ENCODE data around the gene AP3D1. TPM values are rescaled to one million over a fixed set of nuclear protein-coding genes. Genes with fewer than 3 reads are reported as not detected.

The AP3D1 gene
- total RNA-seq, 1 experiment from 2014 or later = 93.3 TPM

Other genes with a start within 250 kb of the AP3D1 start
- gene ADAT3, start 246.2 kb downstream of the AP3D1 start, total RNA-seq (2014; rRNA removed; shearing (Covaris generic)) = 4.0 and 11.1 TPM in 2 replicates
- gene SCAMP4, start 246.2 kb downstream of the AP3D1 start, total RNA-seq (2014; rRNA removed; shearing (Covaris generic)) = 51.6 and 65.8 TPM in 2 replicates
- gene CSNK1G2, start 210.4 kb downstream of the AP3D1 start, total RNA-seq (2014; rRNA removed; shearing (Covaris generic)) = 53.9 and 54.1 TPM in 2 replicates
- gene BTBD2, start 135.9 kb downstream of the AP3D1 start, total RNA-seq (2014; rRNA removed; shearing (Covaris generic)) = 18.2 and 19.9 TPM in 2 replicates
- 31.3 and 33.9 TPM in 2 replicates for gene MKNK2, start 100.3 kb downstream of the AP3D1 start, total RNA-seq (2014; rRNA removed; shearing (Covaris generic))
- 11.1 and 13.5 TPM in 2 replicates for gene MOB3A, start 55.2 kb downstream of the AP3D1 start, total RNA-seq (2014; rRNA removed; shearing (Covaris generic))
- not detected in 2 replicates for gene IZUMO4, start 54.7 kb downstream of the AP3D1 start, total RNA-seq (2014; rRNA removed; shearing (Covaris generic))
- 5.0 and 10.8 TPM in 2 replicates for gene DOT1L, start 12.4 kb upstream of the AP3D1 start, total RNA-seq (2014; rRNA removed; shearing (Covaris generic))
- 70.9 and 101 TPM in 2 replicates for gene PLEKHJ1, start 84.8 kb upstream of the AP3D1 start, total RNA-seq (2014; rRNA removed; shearing (Covaris generic))
- 26.3 and 47.7 TPM in 2 replicates for gene SF3A2, start 85.3 kb upstream of the AP3D1 start, total RNA-seq (2014; rRNA removed; shearing (Covaris generic))
- 0.51 and 2.2 TPM in 2 replicates for gene AMH, start 97.8 kb upstream of the AP3D1 start, total RNA-seq (2014; rRNA removed; shearing (Covaris generic))
- 1.6 TPM in 1 of 2 replicates, not detected in the other for gene JSRP1, start 104.9 kb upstream of the AP3D1 start, total RNA-seq (2014; rRNA removed; shearing (Covaris generic))
- not detected in 2 replicates for gene PEAK3, start 130.6 kb upstream of the AP3D1 start, total RNA-seq (2014; rRNA removed; shearing (Covaris generic))
- 0.23 and 0.24 TPM in 2 replicates for gene LINGO3, start 156.6 kb upstream of the AP3D1 start, total RNA-seq (2014; rRNA removed; shearing (Covaris generic))
- 363 and 380 TPM in 2 replicates for gene LSM7, start 177.0 kb upstream of the AP3D1 start, total RNA-seq (2014; rRNA removed; shearing (Covaris generic))
- gene SPPL2B, start 177.1 kb upstream of the AP3D1 start, total RNA-seq (2014; rRNA removed; shearing (Covaris generic)) = 19.3 and 24.4 TPM in 2 replicates
- not detected in 2 replicates for gene TMPRSS9, start 208.7 kb upstream of the AP3D1 start, total RNA-seq (2014; rRNA removed; shearing (Covaris generic))

Data from Daoy (cell line).